Esophagus (tissue), 2 donors: ENCODE measurements around the gene GOLGA2. TPM values are rescaled to one million over a fixed set of nuclear protein-coding genes. Genes with fewer than 3 reads are reported as not detected.
A peak's percentile ranks its signal among the peaks of the same experiment; 100 is the strongest.

Experiments used
- H3K27ac ChIP-seq, 2 donors: one replicate each; pipeline ENCODE4 v1.5.1; 2013; ENCODE audit warnings: low read depth in 2 of 2, mild to moderate bottlenecking in 2 of 2, inconsistent platforms in 1 of 2, low read length in 1 of 2, moderate library complexity in 1 of 2
- H3K27me3 ChIP-seq, 2 donors: one replicate each; pipeline ENCODE4 v1.6.1; 2013; ENCODE audit warnings: low read length in 2 of 2, control low read depth in 1 of 2, mild to moderate bottlenecking in 1 of 2; ENCODE audit not compliant: insufficient read depth in 2 of 2, control insufficient read depth in 1 of 2
- H3K36me3 ChIP-seq, 2 donors: one replicate each; pipeline ENCODE4 v1.6.1; 2013; ENCODE audit warnings: low read length in 1 of 2; ENCODE audit not compliant: control insufficient read depth in 2 of 2, insufficient read depth in 2 of 2
- H3K4me1 ChIP-seq, 2 donors: one replicate each; pipeline ENCODE4 v1.6.1; 2013; ENCODE audit warnings: low read length in 1 of 2; ENCODE audit not compliant: control insufficient read depth in 2 of 2, insufficient read depth in 2 of 2
- H3K4me3 ChIP-seq, 2 donors: one replicate each; pipeline ENCODE4 v1.5.1; 2013; ENCODE audit warnings: low read length in 2 of 2, mild to moderate bottlenecking in 2 of 2, low read depth in 1 of 2, moderate library complexity in 1 of 2
- H3K9me3 ChIP-seq, 2 donors: one replicate each; pipeline ENCODE4 v1.6.1; 2013; ENCODE audit warnings: mild to moderate bottlenecking in 2 of 2, low read depth in 1 of 2, low read length in 1 of 2, moderate library complexity in 1 of 2; ENCODE audit not compliant: control insufficient read depth in 2 of 2, insufficient read depth in 1 of 2
- WGBS, 2 donors: extraction: QIAGEN DNeasy Blood & Tissue Kit; methylation state at CpG; one replicate each; pipeline ENCODE4 v1.1.7; 2013; 5-methylcytosine and 5-hydroxymethylcytosine counted together
- polyA plus RNA-seq, 2 donors: library from polyadenylated mRNA; stranded (reverse); fragments of 200-250 nt; gene quantifications; one replicate each; pipeline ENCODE4 v1.2.3, GENCODE V29; 2013
- donor health status: healthy with polysubstance abuse.
- donor health status: Bipolar disorder and iron deficiency.

GOLGA2 gene, protein sequence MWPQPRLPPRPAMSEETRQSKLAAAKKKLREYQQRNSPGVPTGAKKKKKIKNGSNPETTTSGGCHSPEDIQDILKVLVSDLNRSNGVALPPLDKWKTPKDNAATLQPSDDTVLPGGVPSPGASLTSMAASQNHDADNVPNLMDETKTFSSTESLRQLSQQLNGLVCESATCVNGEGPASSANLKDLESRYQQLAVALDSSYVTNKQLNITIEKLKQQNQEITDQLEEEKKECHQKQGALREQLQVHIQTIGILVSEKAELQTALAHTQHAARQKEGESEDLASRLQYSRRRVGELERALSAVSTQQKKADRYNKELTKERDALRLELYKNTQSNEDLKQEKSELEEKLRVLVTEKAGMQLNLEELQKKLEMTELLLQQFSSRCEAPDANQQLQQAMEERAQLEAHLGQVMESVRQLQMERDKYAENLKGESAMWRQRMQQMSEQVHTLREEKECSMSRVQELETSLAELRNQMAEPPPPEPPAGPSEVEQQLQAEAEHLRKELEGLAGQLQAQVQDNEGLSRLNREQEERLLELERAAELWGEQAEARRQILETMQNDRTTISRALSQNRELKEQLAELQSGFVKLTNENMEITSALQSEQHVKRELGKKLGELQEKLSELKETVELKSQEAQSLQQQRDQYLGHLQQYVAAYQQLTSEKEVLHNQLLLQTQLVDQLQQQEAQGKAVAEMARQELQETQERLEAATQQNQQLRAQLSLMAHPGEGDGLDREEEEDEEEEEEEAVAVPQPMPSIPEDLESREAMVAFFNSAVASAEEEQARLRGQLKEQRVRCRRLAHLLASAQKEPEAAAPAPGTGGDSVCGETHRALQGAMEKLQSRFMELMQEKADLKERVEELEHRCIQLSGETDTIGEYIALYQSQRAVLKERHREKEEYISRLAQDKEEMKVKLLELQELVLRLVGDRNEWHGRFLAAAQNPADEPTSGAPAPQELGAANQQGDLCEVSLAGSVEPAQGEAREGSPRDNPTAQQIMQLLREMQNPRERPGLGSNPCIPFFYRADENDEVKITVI
- polyA plus RNA-seq, result 100 to 1,000 TPM in 1 of 2 donors, 10 to 100 TPM in 1; 63.3 to 114 TPM

DNA sequence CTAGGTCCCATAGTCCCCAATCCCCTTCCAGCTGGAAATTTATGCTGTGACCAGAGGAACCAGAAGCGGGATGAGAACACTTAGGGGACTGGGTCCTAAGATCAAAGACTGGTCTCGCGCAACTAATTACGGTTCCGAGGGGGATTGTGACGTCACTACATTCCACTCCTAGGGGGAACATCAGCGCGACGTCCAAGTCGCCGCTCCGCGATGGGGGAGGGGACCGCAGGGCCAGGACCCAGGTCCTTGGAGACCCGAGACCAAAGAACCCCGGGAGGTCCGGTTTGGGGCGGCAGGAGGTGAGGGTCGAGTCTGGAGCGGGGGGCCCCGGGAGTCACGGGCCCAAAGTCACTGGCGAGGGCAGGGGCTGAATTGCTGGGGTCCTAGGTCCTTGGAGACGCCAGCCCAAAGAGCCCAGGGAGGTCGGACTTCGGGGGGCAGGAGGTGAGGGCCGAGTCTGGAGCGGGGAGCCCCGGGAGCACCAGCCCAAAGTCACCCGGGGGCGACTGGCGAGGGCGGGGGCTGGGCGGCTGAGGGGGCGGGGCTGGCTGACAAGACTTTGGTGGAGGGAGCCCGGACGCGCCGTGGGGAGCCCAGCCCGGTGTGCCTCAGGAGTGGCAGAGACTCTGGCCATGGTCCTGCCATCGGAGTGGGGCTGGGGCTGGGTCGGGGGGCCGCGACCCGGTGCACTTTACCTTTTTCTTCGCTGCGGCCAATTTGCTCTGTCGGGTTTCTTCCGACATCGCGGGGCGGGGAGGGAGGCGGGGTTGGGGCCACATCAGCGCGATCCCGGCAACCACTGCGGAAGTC is at the start of gene GOLGA2:
GOLGA2 (minus strand) TSS at position 810 of the 810 bp plus-strand sequence; CDS start at position 779, 31 bp downstream.
- 0 to 1% methylated on average over 44 to 57 of the region's 57 CpGs for WGBS, 2 donors
- H3K9me3 ChIP-seq, result no peaks in the 10 kb centered on the region
- no peaks in the 10 kb centered on the region for H3K27me3 ChIP-seq
- H3K36me3 ChIP-seq, result peaks cover 0 to 14% of the 10 kb centered on the region in 2 donors
- peaks cover 3 to 12% of the 10 kb centered on the region in 2 donors for H3K4me1 ChIP-seq
- H3K4me3 ChIP-seq, result peak within 1 kb of the TSS; percentile 88 to 94
- H3K27ac ChIP-seq, result peak within 1 kb of the TSS; percentile 85 to 91

- Histone ChIP-seq H3K27ac (no peak overlapping the region), H3K9me3 (no peaks in the 10 kb centered on the region), H3K36me3 (peaks cover 3 to 8% of the 10 kb centered on the region in 2 donors), H3K27me3 (no peaks in the 10 kb centered on the region), H3K4me1 (peaks cover 0 to 11% of the 10 kb centered on the region in 2 donors), H3K4me3 (no peak overlapping the region)
- 92 to 97% methylated on average over 1 of the region's 1 CpG for WGBS, 2 donors
Measured at GRCh38 chr9:128324401-128324800, 48.6 kb upstream of the GOLGA2 start.

GRCh38 chr9:128323791-128324190 is 48.0 kb upstream of the GOLGA2 start:
- peaks cover 3 to 8% of the 10 kb centered on the region in 2 donors for H3K36me3 ChIP-seq
- no peaks in the 10 kb centered on the region for H3K27me3 ChIP-seq
- H3K4me1 ChIP-seq, result peaks cover 0 to 11% of the 10 kb centered on the region in 2 donors
- no peak overlapping the region for H3K27ac ChIP-seq
- H3K4me3 ChIP-seq, result peak overlapping the region in 1 of 2 donors; percentile 99
- 85 to 88% methylated on average over 12 of the region's 12 CpGs for WGBS, 2 donors
- H3K9me3 ChIP-seq, result no peaks in the 10 kb centered on the region

GRCh38 chr9:128323212-128323730 is 47.5 kb upstream of the GOLGA2 start:
- peak overlapping the region; percentile 93 to 99 for H3K4me3 ChIP-seq
- H3K9me3 ChIP-seq, result no peaks in the 10 kb centered on the region
- WGBS, 2 donors, result 20 to 22% methylated on average over 16 of the region's 16 CpGs
- H3K27me3 ChIP-seq, result no peaks in the 10 kb centered on the region
- peaks cover 3 to 5% of the 10 kb centered on the region in 2 donors for H3K36me3 ChIP-seq
- H3K27ac ChIP-seq, result peak overlapping the region; percentile 95 to 100
- H3K4me1 ChIP-seq, result peaks cover 0 to 8% of the 10 kb centered on the region in 2 donors

DNA sequence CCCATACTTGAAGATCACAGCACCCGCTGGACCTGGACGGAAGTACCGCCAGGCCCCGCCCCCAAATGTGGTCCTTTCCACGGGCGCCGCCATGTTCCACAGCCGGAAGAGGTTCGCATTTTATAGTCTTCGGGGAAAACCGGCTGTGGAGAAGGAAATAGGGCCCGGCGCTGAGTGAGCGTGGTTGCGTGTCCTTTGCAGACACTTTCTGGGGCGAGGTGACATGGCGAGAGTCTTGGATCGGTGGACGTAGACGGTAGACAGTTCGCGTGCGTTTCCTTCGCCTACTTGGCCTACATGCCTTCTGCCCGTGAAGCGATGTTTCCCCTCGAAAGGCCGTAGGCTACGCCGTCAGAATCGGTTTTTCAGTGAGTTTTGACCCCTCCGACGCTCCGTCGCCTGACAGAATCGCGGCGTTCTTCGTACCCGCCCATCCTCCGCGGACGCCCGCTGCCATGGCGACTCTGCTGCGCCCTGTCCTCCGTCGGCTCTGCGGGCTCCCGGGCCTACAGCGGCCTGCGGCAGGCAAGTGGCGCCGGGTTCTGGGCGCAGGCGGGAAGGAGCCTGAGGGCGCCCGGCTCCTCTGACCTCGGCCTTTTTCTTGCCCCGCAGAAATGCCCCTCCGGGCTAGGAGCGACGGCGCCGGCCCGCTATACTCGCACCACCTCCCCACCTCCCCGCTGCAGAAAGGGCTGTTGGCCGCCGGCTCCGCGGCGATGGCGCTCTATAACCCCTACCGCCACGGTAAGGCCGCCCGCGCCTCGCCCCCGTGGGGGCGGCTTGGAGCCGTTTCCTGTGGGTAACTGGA is 46.8 kb upstream of the GOLGA2 start, which contains the start of the genes COQ4 and TRUB2:
COQ4 (plus strand) TSS at position 436 of the 808 bp plus-strand sequence; CDS start at position 456, 20 bp downstream.
TRUB2 (minus strand) TSS at position 44 of the 808 bp plus-strand sequence; CDS start at position 5, 39 bp downstream.
- Histone ChIP-seq H3K36me3 (peaks cover 3% of the 10 kb centered on the region in 2 donors), H3K4me3 (peak within 1 kb of the TSS; percentile 93 to 99), H3K4me1 (peaks cover 0 to 8% of the 10 kb centered on the region in 2 donors), H3K27ac (peak within 1 kb of the TSS; percentile 95 to 100), H3K9me3 (no peaks in the 10 kb centered on the region), H3K27me3 (no peaks in the 10 kb centered on the region)
- WGBS, 2 donors, result 0% methylated on average over 79 to 83 of the region's 83 CpGs

GRCh38 chr9:128321879-128322403 is 46.1 kb upstream of the GOLGA2 start:
- WGBS, 2 donors, result 1 to 2% methylated on average over 21 of the region's 21 CpGs
- Histone ChIP-seq H3K36me3 (peaks cover 3 to 8% of the 10 kb centered on the region in 2 donors), H3K27me3 (no peaks in the 10 kb centered on the region), H3K9me3 (no peaks in the 10 kb centered on the region), H3K4me1 (peaks cover 0 to 8% of the 10 kb centered on the region in 2 donors), H3K4me3 (peak overlapping the region; percentile 93 to 99), H3K27ac (peak overlapping the region; percentile 95 to 100)

DNA sequence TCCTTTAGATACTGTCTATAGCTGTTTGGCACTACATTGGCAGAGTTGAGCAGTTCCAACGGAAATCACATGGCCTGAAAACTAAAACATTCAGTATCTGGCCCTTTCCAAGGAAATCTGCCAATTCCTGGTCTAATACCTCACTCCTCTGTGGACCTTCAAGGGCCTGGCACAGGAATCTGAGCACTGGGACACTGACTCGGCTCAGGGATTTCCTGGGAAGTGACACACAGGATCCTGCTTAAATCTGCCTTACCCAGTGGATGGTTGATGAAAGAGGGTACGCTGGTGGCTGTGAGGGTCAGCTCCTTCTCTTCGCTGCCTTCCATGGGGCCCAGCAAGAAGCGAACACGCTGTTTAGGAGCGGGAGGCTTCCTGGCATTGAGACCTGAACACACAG is 45.5 kb upstream of the GOLGA2 start:
- H3K4me3 ChIP-seq, result peak overlapping the region in 1 of 2 donors; percentile 99
- H3K27ac ChIP-seq, result peak overlapping the region in 1 of 2 donors; percentile 63
- peaks cover 3 to 12% of the 10 kb centered on the region in 2 donors for H3K36me3 ChIP-seq
- 78 to 80% methylated on average over 7 of the region's 7 CpGs for WGBS, 2 donors
- H3K9me3 ChIP-seq, result no peaks in the 10 kb centered on the region
- peaks cover 0 to 8% of the 10 kb centered on the region in 2 donors for H3K4me1 ChIP-seq
- H3K27me3 ChIP-seq, result no peaks in the 10 kb centered on the region

DNA sequence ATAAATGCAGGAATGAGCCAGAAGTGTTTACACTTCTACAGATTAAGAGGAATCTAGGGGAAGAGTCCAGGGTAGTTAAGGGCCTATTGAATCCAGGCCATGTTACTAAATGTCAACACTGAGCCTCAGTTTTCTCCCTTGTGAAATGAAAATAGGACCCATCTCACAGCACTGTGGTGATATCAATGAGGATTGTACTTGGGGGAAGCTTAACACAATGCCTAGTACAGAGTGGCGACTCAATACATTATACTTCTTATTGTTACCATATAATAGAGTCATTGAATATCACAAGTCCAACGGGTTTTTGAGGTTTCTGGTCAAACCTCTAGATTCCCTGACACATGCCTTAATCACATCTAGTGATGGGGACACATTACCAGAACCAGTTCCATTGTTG is 41.8 kb upstream of the GOLGA2 start:
- Histone ChIP-seq H3K4me3 (no peak overlapping the region), H3K36me3 (peaks cover 0 to 24% of the 10 kb centered on the region in 2 donors), H3K9me3 (no peaks in the 10 kb centered on the region), H3K27ac (peak overlapping the region; percentile 57 to 78), H3K4me1 (peaks cover 0 to 5% of the 10 kb centered on the region in 2 donors), H3K27me3 (no peaks in the 10 kb centered on the region)
- WGBS, 2 donors, result 61 to 71% methylated on average over 2 of the region's 2 CpGs
